Breast epithelium (tissue), 3 donors: ENCODE results near the gene ATAD2B.

Experiments
- POLR2AphosphoS5 ChIP-seq, 3 donors: sonication (generic); formaldehyde crosslinking; IDR thresholded peaks; one replicate each; pipeline ENCODE4 v1.6.1; 2017; ENCODE audit warnings: antibody characterized with exemption in 3 of 3
- TF ChIP-seq, protein P1 (sequence below), 3 donors: fragments of 450-650 bp; IDR thresholded peaks; one replicate each; pipeline ENCODE4 v1.5.1; 2016 to 2017; ENCODE audit warnings: antibody characterized with exemption in 3 of 3, mild to moderate bottlenecking in 3 of 3, moderate library complexity in 3 of 3

DNA sequence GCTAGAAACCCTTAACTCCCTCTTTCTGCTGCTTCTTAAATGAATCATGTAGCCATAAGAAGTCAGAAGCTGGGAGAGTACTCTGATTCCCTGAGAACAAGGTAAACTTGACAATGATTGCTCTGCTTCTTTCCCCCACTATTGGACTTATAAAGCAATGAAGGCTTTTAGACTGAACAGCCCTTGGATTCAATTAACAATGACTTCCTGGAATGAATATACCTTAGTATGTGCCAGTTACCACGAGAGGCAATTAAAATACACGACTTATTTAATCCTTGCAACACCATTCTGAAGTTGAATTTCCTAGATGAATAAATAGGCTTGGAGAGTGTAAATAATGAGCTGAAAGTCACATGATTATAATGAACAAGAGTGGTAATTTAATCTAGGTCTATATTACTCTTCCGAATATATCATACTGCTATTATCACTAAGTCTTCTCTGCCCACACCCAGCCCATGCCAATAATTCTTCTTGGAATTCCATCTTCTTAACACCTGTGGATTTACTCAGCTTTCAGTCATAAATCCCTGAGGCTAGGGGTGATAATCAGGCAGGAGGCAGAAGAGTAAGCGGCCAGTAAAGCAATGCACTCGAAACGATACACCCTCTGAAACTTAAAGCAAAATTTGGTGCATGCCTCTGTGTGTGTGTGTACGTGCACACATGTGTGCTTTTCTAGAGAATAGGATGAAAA, 170.2 kb downstream of the ATAD2B start:
- TF ChIP-seq POLR2AphosphoS5 (IDR thresholded peaks at IDR 0.05): no peak
- TF ChIP-seq, protein P1, sequence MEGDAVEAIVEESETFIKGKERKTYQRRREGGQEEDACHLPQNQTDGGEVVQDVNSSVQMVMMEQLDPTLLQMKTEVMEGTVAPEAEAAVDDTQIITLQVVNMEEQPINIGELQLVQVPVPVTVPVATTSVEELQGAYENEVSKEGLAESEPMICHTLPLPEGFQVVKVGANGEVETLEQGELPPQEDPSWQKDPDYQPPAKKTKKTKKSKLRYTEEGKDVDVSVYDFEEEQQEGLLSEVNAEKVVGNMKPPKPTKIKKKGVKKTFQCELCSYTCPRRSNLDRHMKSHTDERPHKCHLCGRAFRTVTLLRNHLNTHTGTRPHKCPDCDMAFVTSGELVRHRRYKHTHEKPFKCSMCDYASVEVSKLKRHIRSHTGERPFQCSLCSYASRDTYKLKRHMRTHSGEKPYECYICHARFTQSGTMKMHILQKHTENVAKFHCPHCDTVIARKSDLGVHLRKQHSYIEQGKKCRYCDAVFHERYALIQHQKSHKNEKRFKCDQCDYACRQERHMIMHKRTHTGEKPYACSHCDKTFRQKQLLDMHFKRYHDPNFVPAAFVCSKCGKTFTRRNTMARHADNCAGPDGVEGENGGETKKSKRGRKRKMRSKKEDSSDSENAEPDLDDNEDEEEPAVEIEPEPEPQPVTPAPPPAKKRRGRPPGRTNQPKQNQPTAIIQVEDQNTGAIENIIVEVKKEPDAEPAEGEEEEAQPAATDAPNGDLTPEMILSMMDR (IDR thresholded peaks at IDR 0.05): no peak
